ENCODE measurements around the gene CCDC178.

The CCDC178 gene

GRCh38 chr18:33316146-33316587 is 124.4 kb downstream of the CCDC178 start:
- no peak overlapping the region for H4K5ac ChIP-seq (ENCODE audit: low read length)
- no peak overlapping the region for H3K56ac ChIP-seq (ENCODE audit: low read length)
- no peak overlapping the region for H2BK120ac ChIP-seq (ENCODE audit: low read depth, low read length)
- H3K4me3 ChIP-seq (ENCODE audit: low read length): no peak overlapping the region
- H3K79me2 ChIP-seq (ENCODE audit: control insufficient read depth, insufficient read depth, low read length): no peaks in the 10 kb centered on the region
- no peak overlapping the region for H3K18ac ChIP-seq (ENCODE audit: low read length)
- no peak overlapping the region for H4K8ac ChIP-seq (ENCODE audit: low read depth, low read length)
- H2BK5ac ChIP-seq (ENCODE audit: low read length): no peak overlapping the region
- H3K9ac ChIP-seq (ENCODE audit: low read length): no peak overlapping the region
- no peaks in the 10 kb centered on the region for H3K27me3 ChIP-seq (ENCODE audit: insufficient read depth, low read length, poor library complexity)
- H3K79me1 ChIP-seq (ENCODE audit: low read length): no peaks in the 10 kb centered on the region
- no peak overlapping the region for H3K23ac ChIP-seq (ENCODE audit: low read length)
- DNase-seq: peak; percentile 21
- H3K27ac ChIP-seq (ENCODE audit: low read depth, low read length): no peak overlapping the region
- no peak overlapping the region for H3K4ac ChIP-seq (ENCODE audit: low read depth, low read length)
- H3K4me1 ChIP-seq (ENCODE audit: control insufficient read depth, low read depth, low read length): no peaks in the 10 kb centered on the region
- no peaks in the 10 kb centered on the region for H3K36me3 ChIP-seq (ENCODE audit: control insufficient read depth, insufficient read depth, low read length)
- no peak overlapping the region for H2AK5ac ChIP-seq (ENCODE audit: low read length)
- no CpG with 5 or more reads among the region's 33 CpGs for WGBS (ENCODE audit: extremely low coverage, insufficient coverage, low lambda C conversion rate)
- no peak overlapping the region for H2BK15ac ChIP-seq (replicated peaks; ENCODE audit: low read depth)
- no peak overlapping the region for H3K4me2 ChIP-seq (ENCODE audit: low read length)

- H3K79me1 ChIP-seq (ENCODE audit: low read length): no peaks in the 10 kb centered on the region
- H3K4me2 ChIP-seq (ENCODE audit: low read length): no peak overlapping the region
- H3K36me3 ChIP-seq (ENCODE audit: control insufficient read depth, insufficient read depth, low read length): no peaks in the 10 kb centered on the region
- H2AK5ac ChIP-seq (ENCODE audit: low read length): no peak overlapping the region
- no peak overlapping the region for H3K9ac ChIP-seq (ENCODE audit: low read length)
- H4K5ac ChIP-seq (ENCODE audit: low read length): no peak overlapping the region
- no peak overlapping the region for H3K4ac ChIP-seq (ENCODE audit: low read depth, low read length)
- no peak overlapping the region for H2BK15ac ChIP-seq (replicated peaks; ENCODE audit: low read depth)
- H3K23ac ChIP-seq (ENCODE audit: low read length): no peak overlapping the region
- DNase-seq: no peak
- no CpG with 5 or more reads among the region's 1 CpG for WGBS (ENCODE audit: extremely low coverage, insufficient coverage, low lambda C conversion rate)
- no peaks in the 10 kb centered on the region for H3K4me1 ChIP-seq (ENCODE audit: control insufficient read depth, low read depth, low read length)
- H2BK120ac ChIP-seq (ENCODE audit: low read depth, low read length): no peak overlapping the region
- no peak overlapping the region for H3K18ac ChIP-seq (ENCODE audit: low read length)
- no peak overlapping the region for H4K8ac ChIP-seq (ENCODE audit: low read depth, low read length)
- H3K4me3 ChIP-seq (ENCODE audit: low read length): no peak overlapping the region
- H2BK5ac ChIP-seq (ENCODE audit: low read length): no peak overlapping the region
- no peaks in the 10 kb centered on the region for H3K79me2 ChIP-seq (ENCODE audit: control insufficient read depth, insufficient read depth, low read length)
- H3K56ac ChIP-seq (ENCODE audit: low read length): no peak overlapping the region
- H3K27me3 ChIP-seq (ENCODE audit: insufficient read depth, low read length, poor library complexity): no peaks in the 10 kb centered on the region
- no peak overlapping the region for H3K27ac ChIP-seq (ENCODE audit: low read depth, low read length)
Observed at GRCh38 chr18:33307520-33307919, 133.0 kb downstream of the CCDC178 start.

- H2AK5ac ChIP-seq (ENCODE audit: low read length): no peak overlapping the region
- no peak overlapping the region for H3K4me3 ChIP-seq (ENCODE audit: low read length)
- H4K8ac ChIP-seq (ENCODE audit: low read depth, low read length): no peak overlapping the region
- no peaks in the 10 kb centered on the region for H3K79me1 ChIP-seq (ENCODE audit: low read length)
- H2BK120ac ChIP-seq (ENCODE audit: low read depth, low read length): no peak overlapping the region
- H3K27me3 ChIP-seq (ENCODE audit: insufficient read depth, low read length, poor library complexity): no peaks in the 10 kb centered on the region
- no peaks in the 10 kb centered on the region for H3K79me2 ChIP-seq (ENCODE audit: control insufficient read depth, insufficient read depth, low read length)
- H2BK15ac ChIP-seq (replicated peaks; ENCODE audit: low read depth): no peak overlapping the region
- no peak for DNase-seq
- no peak overlapping the region for H3K56ac ChIP-seq (ENCODE audit: low read length)
- H3K4me1 ChIP-seq (ENCODE audit: control insufficient read depth, low read depth, low read length): no peaks in the 10 kb centered on the region
- no CpG with 5 or more reads among the region's 3 CpGs for WGBS (ENCODE audit: extremely low coverage, insufficient coverage, low lambda C conversion rate)
- no peak overlapping the region for H4K5ac ChIP-seq (ENCODE audit: low read length)
- H3K23ac ChIP-seq (ENCODE audit: low read length): no peak overlapping the region
- H3K27ac ChIP-seq (ENCODE audit: low read depth, low read length): no peak overlapping the region
- H3K36me3 ChIP-seq (ENCODE audit: control insufficient read depth, insufficient read depth, low read length): no peaks in the 10 kb centered on the region
- no peak overlapping the region for H3K4me2 ChIP-seq (ENCODE audit: low read length)
- no peak overlapping the region for H3K9ac ChIP-seq (ENCODE audit: low read length)
- H2BK5ac ChIP-seq (ENCODE audit: low read length): no peak overlapping the region
- H3K18ac ChIP-seq (ENCODE audit: low read length): no peak overlapping the region
- no peak overlapping the region for H3K4ac ChIP-seq (ENCODE audit: low read depth, low read length)
Observed at GRCh38 chr18:33304277-33304676, 136.2 kb downstream of the CCDC178 start.

- Histone ChIP-seq H2BK120ac (ENCODE audit: low read depth, low read length) (no peak overlapping the region), H3K56ac (ENCODE audit: low read length) (no peak overlapping the region), H2BK5ac (ENCODE audit: low read length) (no peak overlapping the region), H3K36me3 (ENCODE audit: control insufficient read depth, insufficient read depth, low read length) (no peaks in the 10 kb centered on the region), H2BK15ac (replicated peaks; ENCODE audit: low read depth) (no peak overlapping the region), H3K4me3 (ENCODE audit: low read length) (no peak overlapping the region), H2AK5ac (ENCODE audit: low read length) (no peak overlapping the region), H3K27me3 (ENCODE audit: insufficient read depth, low read length, poor library complexity) (no peaks in the 10 kb centered on the region), H3K9ac (ENCODE audit: low read length) (no peak overlapping the region), H3K23ac (ENCODE audit: low read length) (no peak overlapping the region), H3K27ac (ENCODE audit: low read depth, low read length) (no peak overlapping the region), H3K79me2 (ENCODE audit: control insufficient read depth, insufficient read depth, low read length) (no peaks in the 10 kb centered on the region), H3K18ac (ENCODE audit: low read length) (no peak overlapping the region), H4K8ac (ENCODE audit: low read depth, low read length) (no peak overlapping the region), H3K4ac (ENCODE audit: low read depth, low read length) (no peak overlapping the region), H3K79me1 (ENCODE audit: low read length) (no peaks in the 10 kb centered on the region), H3K4me1 (ENCODE audit: control insufficient read depth, low read depth, low read length) (no peaks in the 10 kb centered on the region), H3K4me2 (ENCODE audit: low read length) (no peak overlapping the region), H4K5ac (ENCODE audit: low read length) (no peak overlapping the region)
- no peak for DNase-seq
- no CpG with 5 or more reads among the region's 1 CpG for whole genome bisulfite sequencing (ENCODE audit: extremely low coverage, insufficient coverage, low lambda C conversion rate)
Observed at GRCh38 chr18:33291539-33291938, 149.0 kb downstream of the CCDC178 start.

- Histone ChIP-seq H3K56ac (ENCODE audit: low read length) (no peak overlapping the region), H3K9ac (ENCODE audit: low read length) (no peak overlapping the region), H2BK15ac (replicated peaks; ENCODE audit: low read depth) (no peak overlapping the region), H4K8ac (ENCODE audit: low read depth, low read length) (no peak overlapping the region), H2BK5ac (ENCODE audit: low read length) (no peak overlapping the region), H3K4me3 (ENCODE audit: low read length) (no peak overlapping the region), H3K79me2 (ENCODE audit: control insufficient read depth, insufficient read depth, low read length) (no peaks in the 10 kb centered on the region), H4K5ac (ENCODE audit: low read length) (no peak overlapping the region), H3K27ac (ENCODE audit: low read depth, low read length) (no peak overlapping the region), H3K4me2 (ENCODE audit: low read length) (no peak overlapping the region), H3K27me3 (ENCODE audit: insufficient read depth, low read length, poor library complexity) (no peaks in the 10 kb centered on the region), H2AK5ac (ENCODE audit: low read length) (no peak overlapping the region), H3K4ac (ENCODE audit: low read depth, low read length) (no peak overlapping the region), H3K4me1 (ENCODE audit: control insufficient read depth, low read depth, low read length) (no peaks in the 10 kb centered on the region), H3K18ac (ENCODE audit: low read length) (no peak overlapping the region), H3K23ac (ENCODE audit: low read length) (no peak overlapping the region), H2BK120ac (ENCODE audit: low read depth, low read length) (no peak overlapping the region), H3K79me1 (ENCODE audit: low read length) (no peaks in the 10 kb centered on the region), H3K36me3 (ENCODE audit: control insufficient read depth, insufficient read depth, low read length) (no peaks in the 10 kb centered on the region)
- no CpG with 5 or more reads among the region's 3 CpGs for WGBS (ENCODE audit: extremely low coverage, insufficient coverage, low lambda C conversion rate)
- DNase-seq: no peak
Observed at GRCh38 chr18:33288082-33288716, 152.3 kb downstream of the CCDC178 start.

GRCh38 chr18:33282709-33283333 is 157.7 kb downstream of the CCDC178 start:
- WGBS (ENCODE audit: extremely low coverage, insufficient coverage, low lambda C conversion rate): no CpG with 5 or more reads among the region's 6 CpGs

More at GRCh38 chr18:33282709-33283333, 157.7 kb downstream of the CCDC178 start:
- Histone ChIP-seq H2BK15ac (replicated peaks; ENCODE audit: low read depth) (no peak overlapping the region), H3K4me1 (ENCODE audit: control insufficient read depth, low read depth, low read length) (no peaks in the 10 kb centered on the region), H2AK5ac (ENCODE audit: low read length) (no peak overlapping the region), H3K9ac (ENCODE audit: low read length) (no peak overlapping the region), H2BK5ac (ENCODE audit: low read length) (no peak overlapping the region), H3K23ac (ENCODE audit: low read length) (no peak overlapping the region), H2BK120ac (ENCODE audit: low read depth, low read length) (no peak overlapping the region), H3K4me3 (ENCODE audit: low read length) (no peak overlapping the region), H3K36me3 (ENCODE audit: control insufficient read depth, insufficient read depth, low read length) (no peaks in the 10 kb centered on the region), H4K8ac (ENCODE audit: low read depth, low read length) (no peak overlapping the region), H3K56ac (ENCODE audit: low read length) (no peak overlapping the region), H3K4ac (ENCODE audit: low read depth, low read length) (no peak overlapping the region), H4K5ac (ENCODE audit: low read length) (no peak overlapping the region), H3K27ac (ENCODE audit: low read depth, low read length) (no peak overlapping the region), H3K18ac (ENCODE audit: low read length) (no peak overlapping the region), H3K27me3 (ENCODE audit: insufficient read depth, low read length, poor library complexity) (no peaks in the 10 kb centered on the region), H3K79me2 (ENCODE audit: control insufficient read depth, insufficient read depth, low read length) (no peaks in the 10 kb centered on the region), H3K79me1 (ENCODE audit: low read length) (no peaks in the 10 kb centered on the region), H3K4me2 (ENCODE audit: low read length) (no peak overlapping the region)
- no peak for DNase-seq
